Measurements from ENCODE around the gene GIMAP8. TPM values are rescaled to one million over a fixed set of nuclear protein-coding genes. Genes with fewer than 3 reads are reported as not detected.

Gene GIMAP8
- total RNA-seq, 1 experiment from 2014 or later = not detected

DNA sequence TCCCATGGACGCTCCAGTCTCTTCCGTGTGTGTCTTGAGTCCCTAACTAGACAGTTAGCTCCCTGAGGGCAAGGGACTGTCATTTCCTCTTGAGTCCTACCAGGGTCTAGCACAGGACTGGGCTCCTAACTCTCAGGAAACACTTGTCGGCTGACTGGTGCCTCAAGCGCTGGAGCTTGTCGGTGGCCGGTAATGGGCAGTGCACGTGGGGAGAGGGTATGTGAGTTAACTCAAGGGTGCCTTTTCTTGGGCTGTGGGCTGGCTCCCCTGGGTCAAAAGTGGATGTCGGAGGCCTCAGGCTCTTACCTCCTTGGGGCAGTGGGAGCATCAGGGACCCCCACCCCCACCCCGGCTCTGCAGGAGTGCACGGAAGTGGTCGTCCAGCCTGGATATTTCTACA, 38.4 kb upstream of the GIMAP8 start:
- DNase-seq = no peak
- Histone ChIP-seq H2AK5ac (ENCODE audit: insufficient read length, low read length) (no peak overlapping the region), H4K20me1 (ENCODE audit: control insufficient read depth, insufficient read depth, insufficient read length) (no peaks in the 10 kb centered on the region), H3K14ac (ENCODE audit: insufficient read depth, low read length) (no peak overlapping the region), H3K23me2 (ENCODE audit: insufficient read length, low read depth, low read length, poor library complexity, severe bottlenecking) (no peaks in the 10 kb centered on the region), H2BK20ac (ENCODE audit: low read depth, low read length, poor library complexity, severe bottlenecking) (no peak overlapping the region), H3K56ac (ENCODE audit: insufficient read length, low read depth, low read length) (no peak overlapping the region), H2BK12ac (ENCODE audit: insufficient read length, low read depth, low read length) (no peak overlapping the region), H3K79me2 (ENCODE audit: insufficient read depth, low read length) (no peaks in the 10 kb centered on the region), H4K8ac (replicated peaks; ENCODE audit: insufficient read length, low read depth, low read length) (no peak overlapping the region), H3K9ac (ENCODE audit: extremely low read depth, insufficient read length, low read length) (no peak overlapping the region), H2BK120ac (ENCODE audit: low read depth, low read length, poor library complexity, severe bottlenecking) (no peak overlapping the region), H3T11ph (ENCODE audit: low read length) (no peak overlapping the region), H4K5ac (ENCODE audit: insufficient read length, low read depth, low read length) (no peak overlapping the region), H3K4me1 (ENCODE audit: insufficient read depth, low read length) (no peaks in the 10 kb centered on the region), H4K91ac (ENCODE audit: insufficient read length, low read depth, low read length) (no peak overlapping the region), H3K27me3 (ENCODE audit: insufficient read depth, low read length) (no peaks in the 10 kb centered on the region), H3K4me2 (ENCODE audit: insufficient read depth, insufficient read length, low read length) (no peak overlapping the region), H3K9me3 (ENCODE audit: control insufficient read depth, low read depth, low read length) (no peaks in the 10 kb centered on the region), H2BK5ac (ENCODE audit: insufficient read length, low read length) (no peak overlapping the region), H3K18ac (ENCODE audit: insufficient read length, low read depth, low read length) (no peak overlapping the region), H2AFZ (ENCODE audit: low read length) (no peak overlapping the region), H3K23ac (ENCODE audit: insufficient read length, low read depth, low read length) (no peak overlapping the region), H2BK15ac (ENCODE audit: low read depth, low read length) (no peak overlapping the region), H3K4ac (ENCODE audit: low read depth, low read length) (no peak overlapping the region), H3K79me1 (ENCODE audit: insufficient read depth, low read depth, low read length, poor library complexity, severe bottlenecking) (no peaks in the 10 kb centered on the region), H3K27ac (ENCODE audit: insufficient read length, low read depth, low read length) (no peak overlapping the region)
- Mint-ChIP-seq H3K4me3 (no peak overlapping the region), H3K27ac (peak overlapping the region in 2 of 3 experiments; percentile 66 to 94; a peak in 3 of 7 replicates), H3K9me3 (no peaks in the 10 kb centered on the region; a peak in 1 of 5 replicates), H3K4me1 (peaks cover 12 to 26% of the 10 kb centered on the region in 2 experiments), H3K36me3 (ENCODE audit: insufficient read depth in 1 of 3, low read depth in 3 of 3) (peaks cover 13 to 44% (median 43%) of the 10 kb centered on the region in 3 experiments), H3K27me3 (ENCODE audit: low read depth) (no peaks in the 10 kb centered on the region; the same call in 1 of the 2 replicates)
- no CpG with 5 or more reads among the region's 11 CpGs for WGBS (ENCODE audit: extremely low coverage, insufficient read length, low lambda C conversion rate)
- TF ChIP-seq, protein P1, sequence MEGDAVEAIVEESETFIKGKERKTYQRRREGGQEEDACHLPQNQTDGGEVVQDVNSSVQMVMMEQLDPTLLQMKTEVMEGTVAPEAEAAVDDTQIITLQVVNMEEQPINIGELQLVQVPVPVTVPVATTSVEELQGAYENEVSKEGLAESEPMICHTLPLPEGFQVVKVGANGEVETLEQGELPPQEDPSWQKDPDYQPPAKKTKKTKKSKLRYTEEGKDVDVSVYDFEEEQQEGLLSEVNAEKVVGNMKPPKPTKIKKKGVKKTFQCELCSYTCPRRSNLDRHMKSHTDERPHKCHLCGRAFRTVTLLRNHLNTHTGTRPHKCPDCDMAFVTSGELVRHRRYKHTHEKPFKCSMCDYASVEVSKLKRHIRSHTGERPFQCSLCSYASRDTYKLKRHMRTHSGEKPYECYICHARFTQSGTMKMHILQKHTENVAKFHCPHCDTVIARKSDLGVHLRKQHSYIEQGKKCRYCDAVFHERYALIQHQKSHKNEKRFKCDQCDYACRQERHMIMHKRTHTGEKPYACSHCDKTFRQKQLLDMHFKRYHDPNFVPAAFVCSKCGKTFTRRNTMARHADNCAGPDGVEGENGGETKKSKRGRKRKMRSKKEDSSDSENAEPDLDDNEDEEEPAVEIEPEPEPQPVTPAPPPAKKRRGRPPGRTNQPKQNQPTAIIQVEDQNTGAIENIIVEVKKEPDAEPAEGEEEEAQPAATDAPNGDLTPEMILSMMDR (conservative IDR thresholded peaks at IDR 0.05) = no peak

Measured in H9 (cell line).